Right cardiac atrium (tissue), 5 donors: ENCODE results near the gene BDKRB2. TPM values are rescaled to one million over a fixed set of nuclear protein-coding genes. Genes with fewer than 3 reads are reported as not detected.

ENCODE experiments used
- ATAC-seq, 2 donors: fragments of 200-7000 bp; cut with Tn5 transposase; one replicate each; pipeline versions ENCODE4 v1.8.0 to v1.9.1; 2020; ENCODE audit warnings: moderate library complexity in 2 of 2, mild to moderate bottlenecking in 1 of 2
- DNase-seq, 3 donors: peaks; one replicate each; pipeline ENCODE4 v3.0.0-alpha.2; 2020
- H3K27ac ChIP-seq: one replicate; pipeline ENCODE4 v1.5.1; 2013; ENCODE audit warnings: mild to moderate bottlenecking, low read length, control low read depth, moderate library complexity
- H3K27me3 ChIP-seq: one replicate; pipeline ENCODE4 v1.6.1; 2013; ENCODE audit not compliant: control insufficient read depth, insufficient read depth
- H3K4me1 ChIP-seq: one replicate; pipeline ENCODE4 v1.6.1; 2013; ENCODE audit warnings: low read length; ENCODE audit not compliant: control insufficient read depth, insufficient read depth
- H3K4me3 ChIP-seq: one replicate; pipeline ENCODE4 v1.5.1; 2013; ENCODE audit warnings: low read length, control low read depth
- H3K9me3 ChIP-seq: one replicate; pipeline ENCODE4 v1.6.1; 2013; ENCODE audit warnings: low read length; ENCODE audit not compliant: control insufficient read depth
- WGBS: extraction: QIAGEN DNeasy Blood & Tissue Kit; methylation state at CpG from one replicate; pipeline ENCODE4 v1.1.7; 2013; 5-methylcytosine and 5-hydroxymethylcytosine counted together
- intact Hi-C, 4 donors: fragments of 100-400 bp; cut with DNase I; formaldehyde crosslinking; loops; one replicate each; pipeline versions ENCODE4 v1.11.0 to v1.14.0; 2022 to 2023
- polyA plus RNA-seq: library from polyadenylated mRNA; stranded (reverse); fragments of 200-250 nt; gene quantifications from one replicate; pipeline ENCODE4 v1.2.3, GENCODE V29; 2013
- total RNA-seq, 4 donors: library from RNA; stranded (reverse); fragmentation: NEBNext Ultra II Directional; extraction: Animal tissue kit (Norgen Biotek cat#: 25700); gene quantifications; one replicate each; pipeline ENCODE4 v1.2.1, GENCODE V29; 2021
- donor health status: healthy with polysubstance abuse.
- donor health status: DM: no; HTN: yes; CAD: no.
- donor health status: DM: no; HTN: no; CAD: no.
- donor health status: DM: no; HTN: yes; CAD: no; lungs with severe emphysema.
- donor health status: DM: yes; HTN: yes; CAD: no.

Gene BDKRB2
- total and polyA plus RNA-seq, 5 donors = 0.23 to 1.2 (median 0.57) TPM

GRCh38 chr14:96215452-96216244 is 11.0 kb downstream of the BDKRB2 start:
- no peaks in the 10 kb centered on the region for H3K27me3 ChIP-seq

GRCh38 chr14:96216627-96217026 is 12.0 kb downstream of the BDKRB2 start:
- DNase-seq (no peak), ATAC-seq (no peak)
- H3K9me3 ChIP-seq = no peaks in the 10 kb centered on the region
- H3K27ac ChIP-seq = no peak overlapping the region
- 84% methylated on average over 1 of the region's 1 CpG for WGBS
- no peaks in the 10 kb centered on the region for H3K4me1 ChIP-seq
- H3K4me3 ChIP-seq = no peak overlapping the region
- H3K27me3 ChIP-seq = no peaks in the 10 kb centered on the region
- intact Hi-C loops = no loop called here

More at GRCh38 chr14:96215452-96216244, 11.0 kb downstream of the BDKRB2 start:
- Histone ChIP-seq H3K27ac (no peak overlapping the region), H3K9me3 (no peaks in the 10 kb centered on the region), H3K4me3 (no peak overlapping the region), H3K4me1 (no peaks in the 10 kb centered on the region)
- WGBS = 75% methylated on average over 7 of the region's 7 CpGs
- DNase-seq (no peak), ATAC-seq (no peak)
- intact Hi-C loops = no loop called here

GRCh38 chr14:96217376-96217913 is 12.8 kb downstream of the BDKRB2 start:
- DNase-seq (no peak), ATAC-seq (no peak)
- 79% methylated on average over 8 of the region's 8 CpGs for WGBS
- intact Hi-C loops = no loop called here
- Histone ChIP-seq H3K9me3 (no peaks in the 10 kb centered on the region), H3K4me3 (no peak overlapping the region), H3K4me1 (no peaks in the 10 kb centered on the region), H3K27me3 (no peaks in the 10 kb centered on the region), H3K27ac (no peak overlapping the region)

- intact Hi-C loops = no loop called here
- no peak for ATAC-seq
- WGBS = 91% methylated on average over 7 of the region's 7 CpGs
- DNase-seq = no peak
- Histone ChIP-seq H3K9me3 (no peaks in the 10 kb centered on the region), H3K27ac (no peak overlapping the region), H3K4me1 (no peaks in the 10 kb centered on the region), H3K4me3 (no peak overlapping the region), H3K27me3 (no peaks in the 10 kb centered on the region)
Observed at GRCh38 chr14:96221109-96221650, 16.5 kb downstream of the BDKRB2 start.

GRCh38 chr14:96221841-96222240 is 17.2 kb downstream of the BDKRB2 start:
- Histone ChIP-seq H3K4me1 (no peaks in the 10 kb centered on the region), H3K4me3 (no peak overlapping the region), H3K27me3 (no peaks in the 10 kb centered on the region), H3K9me3 (no peaks in the 10 kb centered on the region), H3K27ac (no peak overlapping the region)
- 59% methylated on average over 8 of the region's 8 CpGs for WGBS
- DNase-seq (no peak), ATAC-seq (no peak)
- intact Hi-C loops = no loop called here

GRCh38 chr14:96224480-96225096 is 19.9 kb downstream of the BDKRB2 start:
- H3K27ac ChIP-seq = no peak overlapping the region
- no peak for DNase-seq

GRCh38 chr14:96225213-96225612 is 20.6 kb downstream of the BDKRB2 start:
- no peaks in the 10 kb centered on the region for H3K27me3 ChIP-seq
- DNase-seq = no peak
- H3K9me3 ChIP-seq = no peaks in the 10 kb centered on the region
- WGBS = 91% methylated on average over 5 of the region's 5 CpGs
- intact Hi-C loops = no loop called here
- H3K4me3 ChIP-seq = no peak overlapping the region
- H3K4me1 ChIP-seq = no peaks in the 10 kb centered on the region
- ATAC-seq = no peak
- H3K27ac ChIP-seq = no peak overlapping the region

More at GRCh38 chr14:96224480-96225096, 19.9 kb downstream of the BDKRB2 start:
- 71% methylated on average over 8 of the region's 8 CpGs for WGBS
- no peak for ATAC-seq
- H3K9me3 ChIP-seq = no peaks in the 10 kb centered on the region
- no peaks in the 10 kb centered on the region for H3K27me3 ChIP-seq
- no peak overlapping the region for H3K4me3 ChIP-seq
- H3K4me1 ChIP-seq = no peaks in the 10 kb centered on the region
- intact Hi-C loops = no loop called here

GRCh38 chr14:96225745-96226151 is 21.1 kb downstream of the BDKRB2 start:
- Histone ChIP-seq H3K9me3 (no peaks in the 10 kb centered on the region), H3K27ac (no peak overlapping the region), H3K27me3 (no peaks in the 10 kb centered on the region), H3K4me3 (no peak overlapping the region), H3K4me1 (no peaks in the 10 kb centered on the region)
- intact Hi-C loops = no loop called here
- DNase-seq (no peak), ATAC-seq (peak; percentile 20 to 22)
- 28% methylated on average over 5 of the region's 5 CpGs for WGBS

- intact Hi-C loops = no loop called here
- Histone ChIP-seq H3K4me3 (no peak overlapping the region), H3K27me3 (no peaks in the 10 kb centered on the region), H3K27ac (no peak overlapping the region), H3K4me1 (no peaks in the 10 kb centered on the region), H3K9me3 (no peaks in the 10 kb centered on the region)
- ATAC-seq = no peak
- no peak for DNase-seq
- WGBS = 85% methylated on average over 7 of the region's 7 CpGs
Observed at GRCh38 chr14:96227428-96227827, 22.8 kb downstream of the BDKRB2 start.

- DNase-seq = no peak
- WGBS = 86% methylated on average over 6 of the region's 6 CpGs
- no peaks in the 10 kb centered on the region for H3K9me3 ChIP-seq
- no peak overlapping the region for H3K27ac ChIP-seq
- intact Hi-C loops = no loop called here
- ATAC-seq = no peak
- no peaks in the 10 kb centered on the region for H3K27me3 ChIP-seq
- H3K4me1 ChIP-seq = no peaks in the 10 kb centered on the region
- H3K4me3 ChIP-seq = no peak overlapping the region
Observed at GRCh38 chr14:96229315-96229714, 24.7 kb downstream of the BDKRB2 start.

- intact Hi-C loops = no loop called here
- 74% methylated on average over 4 of the region's 4 CpGs for WGBS
- no peaks in the 10 kb centered on the region for H3K27me3 ChIP-seq
- H3K27ac ChIP-seq = no peak overlapping the region
- H3K4me1 ChIP-seq = no peaks in the 10 kb centered on the region
- H3K4me3 ChIP-seq = no peak overlapping the region
- no peaks in the 10 kb centered on the region for H3K9me3 ChIP-seq
- no peak for ATAC-seq
- DNase-seq = no peak
Observed at GRCh38 chr14:96231056-96231455, 26.4 kb downstream of the BDKRB2 start.
